ENCODE data around the gene SLC9B2. TPM values are rescaled to one million over a fixed set of nuclear protein-coding genes. Genes with fewer than 3 reads are reported as not detected.
A peak's percentile ranks its signal among the peaks of the same experiment; 100 is the strongest.

Gene SLC9B2
- total and polyA plus RNA-seq, 7 experiments from 2014 or later = 12.7 to 26.3 (median 17.1) TPM

DNA sequence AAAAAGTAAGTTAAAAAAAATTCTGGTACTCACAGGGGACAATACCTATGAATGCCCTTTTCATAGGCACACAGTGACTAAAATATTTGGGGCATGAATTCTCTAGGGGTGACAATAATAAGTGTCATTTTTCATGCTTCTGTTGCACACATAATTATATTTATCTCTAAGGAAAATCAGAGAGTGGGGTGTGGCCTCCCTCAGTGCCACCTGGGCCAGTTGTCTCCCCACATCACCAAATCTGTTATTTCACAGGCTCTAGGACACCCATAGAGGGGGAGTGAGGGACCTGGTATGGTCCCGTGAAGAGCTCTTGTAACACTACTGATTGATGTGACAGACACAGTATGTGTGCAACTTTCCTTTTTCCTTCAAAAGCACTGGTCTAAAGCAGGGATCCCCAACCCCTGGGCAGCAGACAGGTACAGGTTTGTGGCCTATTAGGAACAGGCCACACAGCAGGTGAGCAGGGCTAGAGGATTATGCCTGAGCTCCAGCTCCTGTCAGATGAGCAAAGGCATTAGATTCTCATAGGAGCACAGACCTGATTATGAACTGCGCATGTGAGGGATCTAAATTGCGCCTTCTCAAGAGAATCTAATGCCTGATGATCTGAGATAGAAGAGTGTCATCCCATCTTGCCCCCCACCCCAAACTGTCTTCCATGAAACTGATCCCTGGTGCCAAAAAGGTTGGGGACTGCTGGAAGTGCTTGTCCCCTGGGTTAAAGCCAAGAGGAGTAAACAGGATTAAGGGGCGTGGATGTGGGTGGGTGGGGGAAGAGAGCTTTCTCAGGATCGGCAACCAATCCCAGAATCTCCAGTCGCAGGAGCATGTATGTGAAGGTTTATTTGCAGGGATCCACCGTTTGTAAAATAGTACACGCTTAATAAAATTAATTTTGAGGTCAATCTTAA, 57.9 kb downstream of the SLC9B2 start:
- peak overlapping the region in 6 of 9 donors; percentile 96 to 99 (median 98) for H3K27ac Mint-ChIP-seq
- Histone ChIP-seq H3K4me3 (ENCODE audit: low read length) (peak overlapping the region; percentile 48), H3K27ac (ENCODE audit: low read depth, low read length) (peak overlapping the region; percentile 80), H3K27me3 (ENCODE audit: control insufficient read depth in 2 of 2, insufficient read depth in 2 of 2, low read length in 2 of 2) (no peaks in the 10 kb centered on the region), H3K36me3 (ENCODE audit: control insufficient read depth in 2 of 3, insufficient read depth in 3 of 3, low read length in 3 of 3) (no peaks in the 10 kb centered on the region), H3K4me1 (ENCODE audit: control insufficient read depth in 2 of 2, insufficient read depth in 2 of 2, low read length in 2 of 2) (peaks cover 13 to 14% of the 10 kb centered on the region in 2 donors), H3K9me3 (ENCODE audit: control insufficient read depth in 2 of 3, low read length in 3 of 3) (no peaks in the 10 kb centered on the region)
- H3K9me3 Mint-ChIP-seq = no peaks in the 10 kb centered on the region
- no peaks in the 10 kb centered on the region for H3K27me3 Mint-ChIP-seq
- ATAC-seq = no peak
- DNase-seq = peak in 4 of 9 donors; percentile 7 to 17 (median 12)
- ChIA-PET POLR2A (interaction anchor here (0.8 to 2.6 kb wide), 10 partner anchors 9 to 674 kb away, joined by 3 to 10 read pairs (median 4); partner anchors contain the start of genes CISD2, SLC9B2 and UBE2D3), CTCF (interaction anchor here (2.2 kb wide), 1 partner anchor 9 kb away, joined by 6 read pairs; no protein-coding TSS in a partner anchor)
- peaks cover 0 to 29% (median 20%) of the 10 kb centered on the region in 7 donors for H3K4me1 Mint-ChIP-seq
- intact Hi-C loops (cut with micrococcal nuclease) = loop anchor here (1.0 to 10.0 kb wide), 17 partner anchors 58 to 1671 kb away; partner anchors contain the start of genes BDH2 (in 2 of the 2), CENPE (in 2 of the 2), NFKB1 (in 2 of the 2) and SLC39A8 (in 2 of the 2)
- H3K4me3 Mint-ChIP-seq = peak overlapping the region; percentile 84 to 98 (median 93)
- peaks cover 0 to 8% (median 0%) of the 10 kb centered on the region in 5 donors for H3K36me3 Mint-ChIP-seq

DNA sequence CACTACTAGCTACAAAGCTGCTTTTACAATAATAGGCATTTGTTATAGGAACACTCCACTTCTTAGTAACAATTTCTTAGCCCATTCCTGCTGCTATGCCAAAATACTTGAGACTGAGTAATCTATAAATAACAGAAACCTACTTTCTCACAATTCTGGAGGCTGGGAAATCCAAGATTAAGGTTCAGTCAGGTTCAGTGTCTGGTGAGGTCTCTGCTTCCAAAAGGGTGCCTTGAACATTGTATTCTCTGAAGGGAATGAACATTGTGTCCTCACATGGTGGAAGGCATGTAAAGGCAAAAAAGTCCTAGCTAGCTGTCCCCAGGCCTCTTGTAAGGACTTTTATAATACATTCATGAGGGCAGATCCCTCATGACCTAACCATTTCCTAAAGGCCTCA, 64.0 kb downstream of the SLC9B2 start:
- Histone ChIP-seq H3K4me1 (ENCODE audit: control insufficient read depth in 2 of 2, insufficient read depth in 2 of 2, low read length in 2 of 2) (no peaks in the 10 kb centered on the region), H3K9me3 (ENCODE audit: control insufficient read depth in 2 of 3, low read length in 3 of 3) (no peaks in the 10 kb centered on the region), H3K27me3 (ENCODE audit: control insufficient read depth in 2 of 2, insufficient read depth in 2 of 2, low read length in 2 of 2) (no peaks in the 10 kb centered on the region), H3K4me3 (ENCODE audit: low read length) (no peak overlapping the region), H3K36me3 (ENCODE audit: control insufficient read depth in 2 of 3, insufficient read depth in 3 of 3, low read length in 3 of 3) (no peaks in the 10 kb centered on the region), H3K27ac (ENCODE audit: low read depth, low read length) (no peak overlapping the region)
- no peak overlapping the region for H3K4me3 Mint-ChIP-seq
- H3K4me1 Mint-ChIP-seq = peaks cover 0 to 3% (median 0%) of the 10 kb centered on the region in 7 donors
- H3K9me3 Mint-ChIP-seq = no peaks in the 10 kb centered on the region
- intact Hi-C loops (cut with micrococcal nuclease) = loop anchor here in 1 of 2 donors (10.0 kb wide), 1 partner anchor 758 kb away; no protein-coding TSS in a partner anchor
- H3K36me3 Mint-ChIP-seq = no peaks in the 10 kb centered on the region
- no peak for DNase-seq
- ChIA-PET POLR2A (no interaction called here), CTCF (interaction anchor here (1.3 to 1.5 kb wide), 2 partner anchors 80 to 87 kb away, joined by 3 to 4 read pairs; partner anchors contain the start of gene BDH2)
- peak overlapping the region in 2 of 9 donors; percentile 16 to 23 for H3K27ac Mint-ChIP-seq
- H3K27me3 Mint-ChIP-seq = no peaks in the 10 kb centered on the region
- ATAC-seq = no peak

DNA sequence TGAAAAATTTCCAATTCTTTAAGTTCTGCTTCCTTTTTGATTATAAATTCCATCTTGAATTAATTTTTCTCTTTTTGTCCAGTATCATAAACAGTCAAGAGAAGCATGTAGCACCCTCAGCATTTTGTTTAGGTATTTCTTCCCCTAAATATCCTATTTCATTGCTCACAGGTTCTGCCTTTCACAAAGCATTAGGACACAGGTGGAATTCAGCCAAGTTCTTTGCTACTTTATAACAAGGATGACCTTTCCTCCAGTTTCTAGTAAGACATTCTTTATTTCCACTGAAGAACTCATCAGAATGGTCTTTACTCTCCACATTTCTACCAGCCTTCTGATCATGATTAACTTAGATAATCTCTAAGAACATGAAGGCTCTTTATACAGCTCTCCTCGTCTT, 64.5 kb downstream of the SLC9B2 start:
- Histone ChIP-seq H3K4me3 (ENCODE audit: low read length) (no peak overlapping the region), H3K36me3 (ENCODE audit: control insufficient read depth in 2 of 3, insufficient read depth in 3 of 3, low read length in 3 of 3) (no peaks in the 10 kb centered on the region), H3K4me1 (ENCODE audit: control insufficient read depth in 2 of 2, insufficient read depth in 2 of 2, low read length in 2 of 2) (no peaks in the 10 kb centered on the region), H3K27me3 (ENCODE audit: control insufficient read depth in 2 of 2, insufficient read depth in 2 of 2, low read length in 2 of 2) (no peaks in the 10 kb centered on the region), H3K9me3 (ENCODE audit: control insufficient read depth in 2 of 3, low read length in 3 of 3) (no peaks in the 10 kb centered on the region), H3K27ac (ENCODE audit: low read depth, low read length) (no peak overlapping the region)
- intact Hi-C loops (cut with micrococcal nuclease) = loop anchor here in 1 of 2 donors (10.0 kb wide), 1 partner anchor 757 kb away; no protein-coding TSS in a partner anchor
- Mint-ChIP-seq H3K9me3 (no peaks in the 10 kb centered on the region), H3K27ac (peak overlapping the region in 2 of 9 donors; percentile 2 to 16), H3K36me3 (no peaks in the 10 kb centered on the region), H3K27me3 (no peaks in the 10 kb centered on the region), H3K4me1 (peaks cover 0 to 3% (median 0%) of the 10 kb centered on the region in 7 donors), H3K4me3 (no peak overlapping the region)
- POLR2A ChIA-PET = no interaction called here
- CTCF ChIA-PET = interaction anchor here (1.3 to 1.5 kb wide), 2 partner anchors 80 to 88 kb away, joined by 3 to 4 read pairs; partner anchors contain the start of gene BDH2
- ATAC-seq (no peak), DNase-seq (no peak)

DNA sequence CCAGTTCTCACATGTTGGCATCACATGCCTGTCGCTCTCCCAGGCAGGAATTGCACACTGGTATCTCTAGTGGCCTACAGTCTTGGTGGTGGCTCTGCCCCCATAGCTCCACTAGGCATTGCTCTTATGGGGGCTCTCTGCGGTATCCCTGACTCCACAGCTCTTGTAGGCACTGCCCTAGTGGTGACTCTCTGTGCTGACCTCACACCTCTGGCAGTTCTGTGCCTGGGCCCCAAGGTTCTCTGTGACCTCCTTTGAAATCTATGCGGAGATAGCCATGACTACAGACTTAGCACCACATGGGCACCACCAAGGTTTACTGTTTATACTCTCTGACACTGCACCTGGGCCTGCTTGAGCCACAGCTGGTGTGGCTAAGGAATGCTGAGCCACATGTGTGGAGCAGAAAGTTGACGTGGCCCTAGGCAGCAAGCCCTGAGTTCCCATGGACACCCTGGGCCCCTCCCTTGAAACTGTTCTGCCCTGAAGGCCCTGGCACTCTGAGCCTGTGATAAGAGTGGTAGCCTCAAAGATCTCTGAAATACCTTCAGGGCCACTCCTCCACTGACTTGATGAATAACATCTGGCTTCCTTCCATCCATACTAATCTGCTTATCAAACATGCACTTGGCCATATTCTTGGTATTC, 65.1 kb downstream of the SLC9B2 start:
- ChIA-PET POLR2A (interaction anchor here (0.6 to 0.9 kb wide), 2 partner anchors 9 to 439 kb away, joined by 3 read pairs; no protein-coding TSS in a partner anchor), CTCF (interaction anchor here (0.6 to 1.2 kb wide), 2 partner anchors 77 to 581 kb away, joined by 3 to 6 read pairs; no protein-coding TSS in a partner anchor)
- no peak for DNase-seq
- intact Hi-C loops (cut with micrococcal nuclease) = loop anchor here in 1 of 2 donors (10.0 kb wide), 1 partner anchor 757 kb away; no protein-coding TSS in a partner anchor
- Mint-ChIP-seq H3K4me1 (peaks cover 0 to 3% (median 0%) of the 10 kb centered on the region in 7 donors), H3K27ac (no peak overlapping the region), H3K9me3 (no peaks in the 10 kb centered on the region), H3K36me3 (no peaks in the 10 kb centered on the region), H3K27me3 (no peaks in the 10 kb centered on the region), H3K4me3 (no peak overlapping the region)
- no peak overlapping the region for H3K27ac ChIP-seq (ENCODE audit: low read depth, low read length)
- no peaks in the 10 kb centered on the region for H3K9me3 ChIP-seq (ENCODE audit: control insufficient read depth in 2 of 3, low read length in 3 of 3)
- no peak for ATAC-seq
- no peak overlapping the region for H3K4me3 ChIP-seq (ENCODE audit: low read length)
- H3K27me3 ChIP-seq (ENCODE audit: control insufficient read depth in 2 of 2, insufficient read depth in 2 of 2, low read length in 2 of 2) = no peaks in the 10 kb centered on the region
- H3K36me3 ChIP-seq (ENCODE audit: control insufficient read depth in 2 of 3, insufficient read depth in 3 of 3, low read length in 3 of 3) = no peaks in the 10 kb centered on the region
- H3K4me1 ChIP-seq (ENCODE audit: control insufficient read depth in 2 of 2, insufficient read depth in 2 of 2, low read length in 2 of 2) = no peaks in the 10 kb centered on the region

GRCh38 chr4:103010804-103011203, 65.8 kb downstream of the SLC9B2 start:
- H3K4me3 Mint-ChIP-seq = no peak overlapping the region
- Histone ChIP-seq H3K4me1 (ENCODE audit: control insufficient read depth in 2 of 2, insufficient read depth in 2 of 2, low read length in 2 of 2) (no peaks in the 10 kb centered on the region), H3K4me3 (ENCODE audit: low read length) (no peak overlapping the region), H3K36me3 (ENCODE audit: control insufficient read depth in 2 of 3, insufficient read depth in 3 of 3, low read length in 3 of 3) (no peaks in the 10 kb centered on the region), H3K9me3 (ENCODE audit: control insufficient read depth in 2 of 3, low read length in 3 of 3) (no peaks in the 10 kb centered on the region), H3K27ac (ENCODE audit: low read depth, low read length) (no peak overlapping the region), H3K27me3 (ENCODE audit: control insufficient read depth in 2 of 2, insufficient read depth in 2 of 2, low read length in 2 of 2) (no peaks in the 10 kb centered on the region)
- H3K9me3 Mint-ChIP-seq = no peaks in the 10 kb centered on the region
- ChIA-PET POLR2A (interaction anchor here (0.6 to 0.9 kb wide), 2 partner anchors 9 to 438 kb away, joined by 3 read pairs; no protein-coding TSS in a partner anchor), CTCF (interaction anchor here (0.6 to 1.2 kb wide), 3 partner anchors 76 to 580 kb away, joined by 3 to 6 read pairs (median 4); no protein-coding TSS in a partner anchor)
- H3K4me1 Mint-ChIP-seq = peaks cover 0 to 3% (median 0%) of the 10 kb centered on the region in 7 donors
- no peak overlapping the region for H3K27ac Mint-ChIP-seq
- H3K36me3 Mint-ChIP-seq = no peaks in the 10 kb centered on the region
- intact Hi-C loops (cut with micrococcal nuclease) = loop anchor here in 1 of 2 donors (10.0 kb wide), 1 partner anchor 756 kb away; no protein-coding TSS in a partner anchor
- DNase-seq (no peak), ATAC-seq (no peak)
- peaks cover 0 to 3% (median 0%) of the 10 kb centered on the region in 5 donors for H3K27me3 Mint-ChIP-seq
